ENCODE results near the gene AGPAT1. TPM values are rescaled to one million over a fixed set of nuclear protein-coding genes. Genes with fewer than 3 reads are reported as not detected.
A peak's percentile ranks its signal among the peaks of the same experiment; 100 is the strongest.

AGPAT1 gene
- total RNA-seq, 4 donors from 2014 or later: 32.0 to 58.7 (median 42.0) TPM

DNA sequence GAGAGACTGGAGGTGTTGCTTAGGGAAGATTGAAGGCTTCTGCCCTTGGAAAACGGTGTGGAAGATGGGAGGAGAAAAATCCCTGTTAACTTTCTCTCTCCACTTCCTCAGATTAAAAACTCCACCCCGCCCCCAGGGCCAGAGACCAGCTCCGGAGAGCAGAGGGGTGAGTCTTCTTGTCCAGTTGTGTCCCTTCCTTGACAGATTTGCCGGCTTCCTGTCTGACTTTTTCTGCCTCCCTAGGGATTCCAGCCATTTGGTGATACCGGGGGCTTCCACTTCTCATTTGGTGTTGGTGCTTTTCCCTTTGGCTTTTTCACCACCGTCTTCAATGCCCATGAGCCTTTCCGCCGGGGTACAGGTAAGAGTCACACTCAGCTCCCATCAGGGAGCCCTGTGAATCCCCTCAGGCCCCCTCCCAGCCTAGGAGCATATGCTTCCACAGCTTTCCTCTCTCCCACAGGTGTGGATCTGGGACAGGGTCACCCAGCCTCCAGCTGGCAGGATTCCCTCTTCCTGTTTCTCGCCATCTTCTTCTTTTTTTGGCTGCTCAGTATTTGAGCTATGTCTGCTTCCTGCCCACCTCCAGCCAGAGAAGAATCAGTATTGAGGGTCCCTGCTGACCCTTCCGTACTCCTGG, 4.0 kb upstream of the AGPAT1 start:
- no peaks in the 10 kb centered on the region for H3K9me3 ChIP-seq
- peak overlapping the region; percentile 92 to 99 (median 96) for H3K27ac ChIP-seq
- no peaks in the 10 kb centered on the region for H3K27me3 ChIP-seq
- no peak for TF ChIP-seq POLR2A (IDR thresholded peaks at IDR 0.05)
- TF ChIP-seq, protein P1, sequence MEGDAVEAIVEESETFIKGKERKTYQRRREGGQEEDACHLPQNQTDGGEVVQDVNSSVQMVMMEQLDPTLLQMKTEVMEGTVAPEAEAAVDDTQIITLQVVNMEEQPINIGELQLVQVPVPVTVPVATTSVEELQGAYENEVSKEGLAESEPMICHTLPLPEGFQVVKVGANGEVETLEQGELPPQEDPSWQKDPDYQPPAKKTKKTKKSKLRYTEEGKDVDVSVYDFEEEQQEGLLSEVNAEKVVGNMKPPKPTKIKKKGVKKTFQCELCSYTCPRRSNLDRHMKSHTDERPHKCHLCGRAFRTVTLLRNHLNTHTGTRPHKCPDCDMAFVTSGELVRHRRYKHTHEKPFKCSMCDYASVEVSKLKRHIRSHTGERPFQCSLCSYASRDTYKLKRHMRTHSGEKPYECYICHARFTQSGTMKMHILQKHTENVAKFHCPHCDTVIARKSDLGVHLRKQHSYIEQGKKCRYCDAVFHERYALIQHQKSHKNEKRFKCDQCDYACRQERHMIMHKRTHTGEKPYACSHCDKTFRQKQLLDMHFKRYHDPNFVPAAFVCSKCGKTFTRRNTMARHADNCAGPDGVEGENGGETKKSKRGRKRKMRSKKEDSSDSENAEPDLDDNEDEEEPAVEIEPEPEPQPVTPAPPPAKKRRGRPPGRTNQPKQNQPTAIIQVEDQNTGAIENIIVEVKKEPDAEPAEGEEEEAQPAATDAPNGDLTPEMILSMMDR (IDR thresholded peaks at IDR 0.05 in 4 of 5, conservative IDR thresholded peaks at IDR 0.05 in 1 of 5): no peak
- intact Hi-C loops (cut with DNase I; ENCODE audit: low total_unique reads): loop anchor here (5.0 to 10.0 kb wide), 6 partner anchors 205 to 1135 kb away; partner anchors contain the start of genes B3GALT4, BRD2, CSNK2B and DXO
- ATAC-seq: no peak
- H3K36me3 ChIP-seq: peaks cover 0 to 19% of the 10 kb centered on the region in 2 donors
- no peak for DNase-seq
- H3K4me1 ChIP-seq: peaks cover 42 to 49% of the 10 kb centered on the region in 2 donors
- in situ Hi-C loops (cut with MboI; ENCODE audit: low sequenced_read_pairs in 4 of 4): loop anchor here in 3 of 4 donors (25.0 kb wide), 6 partner anchors 218 to 1568 kb away; partner anchors contain the start of genes BRD2 (in 3 of the 3), HLA-DMA (in 3 of the 3), APOM (in 2 of the 3) and BAG6 (in 2 of the 3)
- no peak overlapping the region for H3K4me3 ChIP-seq

DNA sequence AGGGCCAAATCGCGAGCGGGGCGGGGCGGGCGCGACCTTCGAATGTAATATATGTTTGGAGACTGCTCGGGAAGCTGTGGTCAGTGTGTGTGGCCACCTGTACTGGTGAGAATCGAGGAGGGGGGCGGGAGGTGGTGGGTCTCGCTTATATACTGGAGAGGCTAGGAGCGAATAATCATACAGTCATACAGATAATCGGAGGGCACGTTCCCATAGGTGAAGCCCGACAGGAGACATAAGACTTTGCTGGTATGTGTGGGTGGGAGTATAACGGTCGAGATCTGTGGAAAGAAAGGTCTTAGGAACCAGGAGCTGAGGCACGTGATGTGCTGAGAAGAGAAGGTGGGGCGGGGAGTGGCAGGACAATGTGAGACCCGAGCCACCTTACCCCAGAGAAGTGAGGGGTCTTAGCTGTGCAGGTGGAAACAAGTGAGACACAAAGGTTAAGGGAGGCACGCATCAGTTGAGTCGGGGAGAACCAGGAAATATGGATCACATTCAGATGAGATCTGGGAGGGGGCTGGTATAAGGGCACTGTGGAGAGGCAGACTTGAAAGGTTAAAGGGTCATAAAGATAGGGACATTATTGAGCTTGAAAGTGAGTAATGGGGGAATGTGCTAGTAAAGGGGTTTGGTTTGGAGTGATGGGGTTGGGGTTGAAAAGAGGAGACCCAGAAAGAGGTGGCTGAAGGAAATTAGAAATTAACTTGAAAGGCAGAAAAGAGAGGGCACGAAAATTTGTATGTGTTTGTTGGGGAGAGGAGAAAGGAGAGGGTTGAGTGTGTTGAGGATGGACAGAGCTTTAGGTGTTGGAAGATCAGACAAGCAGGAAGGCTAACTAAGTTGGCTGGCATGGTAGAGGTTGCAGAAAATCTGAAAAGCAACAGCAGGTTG, 2.9 kb upstream of the AGPAT1 start:
- intact Hi-C loops (cut with DNase I; ENCODE audit: low total_unique reads): loop anchor here (5.0 to 10.0 kb wide), 6 partner anchors 204 to 1136 kb away; partner anchors contain the start of genes B3GALT4, BRD2, CSNK2B and DXO
- no peaks in the 10 kb centered on the region for H3K27me3 ChIP-seq
- in situ Hi-C loops (cut with MboI; ENCODE audit: low sequenced_read_pairs in 4 of 4): loop anchor here in 3 of 4 donors (25.0 kb wide), 6 partner anchors 216 to 1566 kb away; partner anchors contain the start of genes BRD2 (in 3 of the 3), HLA-DMA (in 3 of the 3), APOM (in 2 of the 3) and BAG6 (in 2 of the 3)
- peaks cover 41 to 49% of the 10 kb centered on the region in 2 donors for H3K4me1 ChIP-seq
- peak overlapping the region; percentile 92 to 99 (median 96) for H3K27ac ChIP-seq
- no peak for DNase-seq
- H3K9me3 ChIP-seq: no peaks in the 10 kb centered on the region
- peak overlapping the region; percentile 67 to 99 (median 96) for H3K4me3 ChIP-seq
- ATAC-seq: peak in 1 of 2 donors; percentile 6
- TF ChIP-seq, protein P1 (IDR thresholded peaks at IDR 0.05 in 4 of 5, conservative IDR thresholded peaks at IDR 0.05 in 1 of 5): no peak
- TF ChIP-seq POLR2A (IDR thresholded peaks at IDR 0.05): no peak
- H3K36me3 ChIP-seq: peaks cover 0 to 19% of the 10 kb centered on the region in 2 donors

DNA sequence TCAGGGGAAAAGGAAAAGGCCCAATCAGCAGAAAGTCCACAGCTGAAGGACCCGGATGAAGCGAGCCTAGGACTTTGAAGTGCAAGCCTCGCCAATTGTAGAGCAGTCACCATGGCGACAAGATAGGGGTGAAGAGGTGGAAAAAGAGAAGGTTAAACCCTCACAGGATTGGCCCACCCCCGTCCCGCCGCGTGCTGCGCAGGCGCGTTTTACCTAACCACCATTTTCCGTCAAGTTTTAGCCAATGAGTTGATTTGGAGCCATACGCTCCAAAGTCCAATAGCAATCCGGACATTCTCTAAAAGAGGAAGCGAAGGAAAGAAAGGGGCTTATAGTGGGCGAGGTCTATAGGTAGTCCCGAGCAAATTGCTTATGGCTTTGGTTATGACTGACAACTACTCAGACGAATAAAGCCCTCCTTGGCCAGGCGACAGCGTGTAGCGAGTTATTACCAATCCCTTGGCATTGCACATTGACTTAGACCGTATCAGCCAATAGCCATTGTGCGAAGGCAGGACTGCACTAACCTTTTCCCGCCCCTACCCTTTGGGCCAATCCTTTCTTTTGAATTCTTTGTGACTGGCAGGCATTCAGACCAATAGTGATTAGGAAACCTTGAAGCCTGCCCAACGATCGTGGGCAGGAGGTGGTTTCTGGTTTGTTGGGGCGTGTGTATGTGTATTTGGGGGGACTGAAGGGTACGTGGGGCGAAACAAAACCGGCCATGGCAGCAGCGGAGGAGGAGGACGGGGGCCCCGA, 2.1 kb upstream of the AGPAT1 start, which contains the start of gene RNF5:
Gene RNF5 (plus strand): TSS at position 618 of the 759 bp plus-strand sequence. CDS start 107 bp downstream, at position 725.
- H3K9me3 ChIP-seq: no peaks in the 10 kb centered on the region
- DNase-seq: peak; percentile 98 to 99
- ATAC-seq: peak; percentile 84 to 88
- no peaks in the 10 kb centered on the region for H3K27me3 ChIP-seq
- in situ Hi-C loops (cut with MboI; ENCODE audit: low sequenced_read_pairs in 4 of 4) (loop anchor here in 3 of 4 donors (25.0 kb wide), 6 partner anchors 216 to 1566 kb away; partner anchors contain the start of genes BRD2 (in 3 of the 3), HLA-DMA (in 3 of the 3), APOM (in 2 of the 3) and BAG6 (in 2 of the 3)), intact Hi-C loops (cut with DNase I; ENCODE audit: low total_unique reads) (loop anchor here (1.0 to 10.0 kb wide), 9 partner anchors 17 to 1137 kb away; partner anchors contain the start of genes B3GALT4, BRD2, CSNK2B and DXO)
- peak within 1 kb of the TSS; percentile 81 to 99 (median 96) for H3K4me3 ChIP-seq
- H3K4me1 ChIP-seq: peaks cover 41 to 46% of the 10 kb centered on the region in 2 donors
- H3K27ac ChIP-seq: peak within 1 kb of the TSS; percentile 92 to 99 (median 96)
- TF ChIP-seq, protein P1 (IDR thresholded peaks at IDR 0.05 in 4 of 5, conservative IDR thresholded peaks at IDR 0.05 in 1 of 5): no peak
- peak; percentile 46 to 63 for TF ChIP-seq POLR2A (IDR thresholded peaks at IDR 0.05)
- H3K36me3 ChIP-seq: peaks cover 0 to 19% of the 10 kb centered on the region in 2 donors
